Measurements from ENCODE around the gene MGAT4A. TPM values are rescaled to one million over a fixed set of nuclear protein-coding genes. Genes with fewer than 3 reads are reported as not detected.

The MGAT4A gene
- total and polyA plus RNA-seq, 2 of the 8 experiments (the other 6 are each of a cell fraction or from before 2014, with no cell fraction given): 1.4 to 7.7 TPM

DNA sequence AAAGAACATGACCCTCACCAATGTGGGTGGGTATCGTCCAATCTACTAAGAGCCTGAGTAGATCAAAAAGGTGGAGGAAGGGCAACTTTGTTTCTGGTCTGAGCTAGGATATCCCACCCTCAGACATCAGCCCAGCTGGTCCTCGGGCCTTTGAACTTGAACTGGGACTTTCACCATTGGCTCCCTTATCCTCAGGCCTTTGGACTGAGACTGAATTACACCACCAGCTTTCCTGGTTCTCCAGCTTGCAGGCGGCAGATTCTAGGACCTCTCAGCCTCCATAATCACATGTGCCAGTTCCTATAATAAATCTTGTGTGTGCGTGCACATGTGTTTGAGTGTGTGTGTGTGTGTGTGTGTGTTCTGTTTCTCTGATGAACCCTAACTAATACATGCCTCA lies 10.6 kb downstream of the MGAT4A start (continued):
- no peak for TF ChIP-seq POU5F1 (IDR thresholded peaks at IDR 0.05; ENCODE audit: low read depth, low read length)

Measured in H1 (cell line).